Measurements from ENCODE around the gene LAMA4.

The LAMA4 gene

GRCh38 chr6:112270756-112271155 is 16.4 kb upstream of the LAMA4 start:
- no peak for DNase-seq

GRCh38 chr6:112269979-112270566 is 15.7 kb upstream of the LAMA4 start:
- no peak for DNase-seq

GRCh38 chr6:112269114-112269513 is 14.7 kb upstream of the LAMA4 start:
- DNase-seq, result no peak

DNA sequence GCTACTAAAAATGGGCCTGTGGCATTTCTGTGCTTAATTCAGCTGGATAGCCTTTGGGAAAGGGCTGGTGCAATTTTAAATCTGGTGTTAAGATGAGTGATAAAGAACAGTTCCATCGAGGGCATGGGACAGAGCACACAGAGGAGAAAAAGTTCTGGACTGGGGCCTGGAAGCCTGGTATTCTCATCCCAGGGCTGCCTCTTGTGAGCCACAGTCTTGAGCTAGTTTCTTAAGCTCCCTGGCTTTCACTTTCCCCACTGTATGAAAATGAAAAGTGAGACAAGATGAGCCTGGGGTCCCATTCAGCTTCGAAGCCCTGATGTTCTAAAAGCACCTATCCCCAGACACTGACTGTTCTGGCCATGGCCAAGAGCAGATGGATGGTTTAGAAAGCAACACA is 14.3 kb upstream of the LAMA4 start:
- DNase-seq, result no peak

DNA sequence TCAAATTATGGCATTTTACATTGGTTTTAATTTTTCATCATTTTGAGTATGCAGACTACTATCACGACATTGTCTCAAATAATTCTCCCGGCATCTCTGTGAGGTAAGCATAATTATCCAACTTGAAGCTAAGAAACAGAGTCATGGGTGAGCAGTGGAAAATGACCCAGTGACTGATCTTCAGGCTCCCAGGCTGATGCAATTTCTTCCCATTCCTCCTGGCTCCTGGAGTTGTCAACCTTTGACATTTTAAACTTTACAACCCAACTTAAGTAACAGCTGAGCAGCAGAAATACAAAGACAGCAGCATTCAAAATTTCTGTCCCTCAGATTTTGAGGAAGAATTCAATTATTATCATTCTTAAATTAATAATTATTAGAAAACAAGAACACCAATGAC is 13.7 kb upstream of the LAMA4 start:
- DNase-seq, result no peak

- DNase-seq, result no peak
These were observed 12.0 kb upstream of the LAMA4 start for GRCh38 chr6:112266331-112266730.

GRCh38 chr6:112259337-112259675 is 4.9 kb upstream of the LAMA4 start:
- no peak for DNase-seq

DNA sequence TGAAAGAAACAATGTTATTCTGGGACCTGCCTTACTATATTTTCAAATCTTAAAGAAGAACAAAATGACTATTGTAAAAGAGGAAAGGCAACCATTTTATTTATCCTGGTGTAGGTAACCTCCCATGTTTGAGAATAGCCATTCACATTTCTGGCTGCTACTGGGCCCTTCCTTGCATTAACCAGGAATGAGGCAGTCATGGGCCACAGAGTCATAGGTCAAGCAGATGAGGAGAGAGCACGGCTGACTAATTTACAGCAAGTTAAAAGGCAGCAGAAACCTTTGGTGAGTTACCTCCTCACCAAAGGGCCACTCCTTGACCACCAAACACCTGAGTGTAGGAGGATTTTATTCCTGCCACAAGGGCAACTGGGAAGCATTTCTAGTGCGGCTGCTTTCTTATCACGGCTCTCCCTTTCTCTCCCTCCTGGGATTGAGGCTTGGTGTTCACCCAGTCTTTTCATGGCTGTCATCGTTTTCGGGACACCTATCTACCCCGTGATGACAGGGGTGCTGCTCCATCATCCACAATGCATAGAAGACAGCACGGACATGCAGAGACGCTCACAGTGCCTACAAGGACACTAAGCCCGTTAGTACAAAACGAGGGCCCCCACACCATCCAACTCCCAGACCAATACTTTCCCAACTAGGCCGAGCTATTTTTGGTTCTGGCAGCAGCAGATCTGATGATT is 4.4 kb upstream of the LAMA4 start:
- no peak for DNase-seq

DNA sequence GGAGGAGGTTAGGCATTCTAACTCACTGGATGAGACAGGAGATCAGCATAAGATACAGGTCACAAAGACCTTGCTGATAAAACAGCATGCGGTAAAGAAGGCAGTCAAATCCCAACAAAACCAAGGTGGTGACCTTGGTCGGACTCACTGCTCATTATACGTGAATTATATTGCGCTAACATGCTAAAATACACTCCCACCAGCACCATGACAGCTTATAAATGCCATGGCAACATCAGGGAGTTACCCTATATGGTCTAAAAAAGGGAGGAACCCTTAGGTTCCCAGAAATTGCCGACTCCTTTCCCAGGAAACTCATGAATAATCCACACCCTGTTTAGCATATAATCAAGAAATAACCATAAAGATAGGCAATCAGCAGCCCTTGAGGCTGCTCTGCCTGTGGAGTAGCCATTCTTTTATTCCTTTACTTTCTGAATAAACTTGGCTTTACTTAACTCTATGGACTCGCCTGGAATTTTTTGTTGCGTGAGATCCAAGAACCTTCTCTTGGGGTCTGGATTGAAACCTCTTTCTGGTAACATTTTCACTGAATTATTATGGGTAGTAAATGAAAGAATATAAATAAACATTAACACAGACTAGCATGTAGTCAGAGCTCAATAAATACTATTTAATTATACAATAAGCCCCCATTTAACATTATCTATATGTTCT is 3.0 kb upstream of the LAMA4 start:
- DNase-seq, result no peak

GRCh38 chr6:112254921-112255320 is 554 bp upstream of the LAMA4 start:
- DNase-seq, result no peak

- DNase-seq, result no peak
These were observed 898 bp downstream of the LAMA4 start for GRCh38 chr6:112253498-112253840.

- DNase-seq, result no peak
These were observed 1.5 kb downstream of the LAMA4 start for GRCh38 chr6:112252571-112253497.

DNA sequence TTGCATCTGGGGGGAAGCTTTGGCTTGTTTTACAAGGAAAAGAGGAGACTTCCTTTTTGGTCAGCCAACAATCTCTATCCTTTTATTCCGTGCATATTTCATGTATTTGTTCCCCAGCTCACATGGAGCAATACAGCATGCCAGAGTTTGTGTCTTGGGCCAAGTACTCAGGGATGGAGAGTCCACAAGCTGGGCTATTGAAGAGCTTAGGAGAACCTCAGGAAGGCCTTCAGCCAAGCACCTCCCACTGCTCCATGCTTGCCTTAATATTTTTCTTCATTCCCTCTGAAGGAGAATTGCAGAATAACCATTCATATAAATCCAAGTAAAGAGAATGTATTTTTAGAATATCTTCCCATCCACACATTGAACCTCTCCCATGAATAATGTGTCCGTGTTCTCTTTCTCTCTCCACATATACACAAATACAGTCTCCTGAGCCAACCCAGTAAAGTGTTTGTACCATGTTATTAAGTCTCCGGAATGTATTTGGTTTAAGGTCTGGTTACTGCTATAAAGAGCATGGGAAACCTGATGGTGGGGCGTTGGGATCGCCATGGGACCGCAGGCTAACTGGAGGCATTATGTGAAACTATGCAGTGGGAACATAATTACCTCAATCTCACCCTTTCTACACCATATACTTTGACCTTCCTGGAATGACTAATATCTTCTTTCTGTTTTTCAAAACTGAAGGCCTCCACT is 3.0 kb downstream of the LAMA4 start:
- DNase-seq, result no peak

- DNase-seq, result no peak
These were observed 4.9 kb downstream of the LAMA4 start for GRCh38 chr6:112249489-112249888.

GRCh38 chr6:112247275-112247674 is 7.1 kb downstream of the LAMA4 start:
- DNase-seq, result no peak

DNA sequence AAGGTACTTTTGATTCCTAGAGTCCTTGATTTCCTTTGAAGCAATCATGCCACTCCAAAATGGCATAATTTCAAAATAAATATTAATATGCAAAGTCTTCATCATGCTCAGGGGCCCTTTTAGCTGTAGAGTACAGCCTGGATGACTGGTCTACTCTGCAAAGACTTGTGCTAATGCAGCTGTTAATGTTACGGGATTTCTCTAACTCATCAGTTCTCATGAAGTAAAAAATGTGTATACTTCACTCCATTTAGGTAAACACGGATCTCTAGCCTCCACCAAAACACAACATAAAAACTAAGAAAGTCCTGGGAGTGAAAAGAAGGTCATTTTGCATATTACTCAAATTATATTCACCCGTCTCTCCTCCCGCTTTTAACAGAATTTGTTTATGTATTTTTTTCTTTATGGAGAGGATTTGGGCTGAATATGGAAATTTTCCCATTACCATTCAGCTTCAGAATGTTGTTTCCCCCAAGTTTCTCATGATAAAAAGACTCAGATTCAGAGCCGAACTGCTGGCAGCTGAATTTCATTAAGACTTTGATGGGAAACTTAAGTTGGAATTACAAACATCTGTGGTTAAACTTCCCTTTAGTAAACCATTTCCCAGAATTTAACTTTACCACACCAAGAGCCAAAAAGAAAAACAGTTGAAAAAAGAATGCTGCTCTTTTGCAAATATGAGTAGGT is 8.7 kb downstream of the LAMA4 start:
- DNase-seq, result no peak

GRCh38 chr6:112243861-112244827 is 10.2 kb downstream of the LAMA4 start:
- DNase-seq, result no peak

GRCh38 chr6:112241820-112242429 is 12.4 kb downstream of the LAMA4 start:
- no peak for DNase-seq

DNA sequence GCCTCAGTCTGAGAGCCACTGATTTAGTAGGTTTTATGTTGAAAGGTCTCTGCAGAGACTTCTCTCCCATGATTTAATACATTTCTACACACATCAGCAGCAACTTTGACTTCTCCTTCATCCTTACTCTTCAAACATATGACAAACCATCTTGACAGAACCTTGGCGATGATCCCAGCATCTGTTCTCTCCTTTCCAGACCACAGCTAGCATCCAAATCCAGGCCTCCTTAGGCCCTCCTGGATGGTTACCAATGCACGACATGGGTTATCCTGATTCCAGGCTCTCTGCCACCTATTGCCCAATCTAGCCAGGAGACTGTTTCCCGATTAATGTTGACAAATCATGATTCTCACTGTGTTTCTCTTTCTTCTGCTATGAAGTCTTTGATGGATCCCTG is 16.8 kb downstream of the LAMA4 start:
- no peak for DNase-seq

- no peak for DNase-seq
These were observed 17.3 kb downstream of the LAMA4 start for GRCh38 chr6:112237066-112237465.

GRCh38 chr6:112235956-112236355 is 18.4 kb downstream of the LAMA4 start:
- DNase-seq, result peak; percentile 70

All from activated CD8-positive, alpha-beta memory T cell treated with anti-CD3 and anti-CD28 coated beads for 24 hours (primary cell).